ENCODE results near the gene PACSIN2. TPM values are rescaled to one million over a fixed set of nuclear protein-coding genes. Genes with fewer than 3 reads are reported as not detected.
"Not testable (repeated sequence)": the region's sequence is repeated elsewhere in the genome, so short reads cannot be mapped to it uniquely, and the experiment has no call there.

The PACSIN2 gene
- total RNA-seq, 1 experiment from 2014 or later: 60.2 TPM

GRCh38 chr22:42955087-42955635, 59.8 kb downstream of the PACSIN2 start:
- no peaks in the 10 kb centered on the region for H3K27me3 ChIP-seq (ENCODE audit: control insufficient read depth, insufficient read depth, low read length)
- H3K4me3 ChIP-seq (ENCODE audit: low read depth in 2 of 2, low read length in 2 of 2): no peak overlapping the region
- DNase-seq (ENCODE audit: low read depth, low spot score) (no peak), ATAC-seq (no peak)
- H3K36me3 ChIP-seq (ENCODE audit: control insufficient read depth, insufficient read depth, low read length): no peaks in the 10 kb centered on the region
- intact Hi-C loops (cut with micrococcal nuclease; ENCODE audit: unreplicated experiment): no loop called here
- ChIA-PET POLR2A (no interaction called here), CTCF (no interaction called here)
- no peaks in the 10 kb centered on the region for H3K9me3 ChIP-seq (ENCODE audit: control insufficient read depth, insufficient read depth, low read depth, low read length)
- H3K27ac ChIP-seq (ENCODE audit: low read length): no peak overlapping the region
- in situ Hi-C loops (cut with HindIII; ENCODE audit: low pct_unique_long_range_greater_than_20kb, low sequenced_read_pairs): no loop called here
- BruUV-seq (replicated peaks): no TSS peak
- TF ChIP-seq CTCF (IDR thresholded peaks at IDR 0.05) (no peak), TCF7L2 (IDR thresholded peaks at IDR 0.05; ENCODE audit: low read depth, low read length) (no peak), POLR2AphosphoS5 (IDR thresholded peaks at IDR 0.05; ENCODE audit: low read depth, low read length) (no peak), REST (IDR thresholded peaks at IDR 0.05; ENCODE audit: insufficient read depth in 1 of 2, low read depth in 2 of 2, low read length in 1 of 2) (no peak), SIN3A (IDR thresholded peaks at IDR 0.05; ENCODE audit: borderline replicate concordance, insufficient read depth, low read depth, low read length) (no peak)
- H3K4me1 ChIP-seq (ENCODE audit: control insufficient read depth, insufficient read depth, low read length): peaks cover 26% of the 10 kb centered on the region

GRCh38 chr22:42953751-42954150, 61.2 kb downstream of the PACSIN2 start:
- DNase-seq (ENCODE audit: low read depth, low spot score); BruUV-seq (replicated peaks); H3K9me3 ChIP-seq (ENCODE audit: control insufficient read depth, insufficient read depth, low read depth, low read length); H3K36me3 ChIP-seq (ENCODE audit: control insufficient read depth, insufficient read depth, low read length); H3K4me3 ChIP-seq (ENCODE audit: low read depth in 2 of 2, low read length in 2 of 2); H3K27me3 ChIP-seq (ENCODE audit: control insufficient read depth, insufficient read depth, low read length); ATAC-seq; CTCF ChIA-PET; POLR2A ChIA-PET; in situ Hi-C loops (cut with HindIII; ENCODE audit: low pct_unique_long_range_greater_than_20kb, low sequenced_read_pairs); intact Hi-C loops (cut with micrococcal nuclease; ENCODE audit: unreplicated experiment): not testable (repeated sequence)
- Histone ChIP-seq H3K27ac (ENCODE audit: low read length) (0 out of 2 replicates have a peak overlapping the region, but pooled peaks have one; percentile 39), H3K4me1 (ENCODE audit: control insufficient read depth, insufficient read depth, low read length) (peaks cover 32% of the 10 kb centered on the region)

- H3K9me3 ChIP-seq (ENCODE audit: control insufficient read depth, insufficient read depth, low read depth, low read length): no peaks in the 10 kb centered on the region
- H3K36me3 ChIP-seq (ENCODE audit: control insufficient read depth, insufficient read depth, low read length): no peaks in the 10 kb centered on the region
- in situ Hi-C loops (cut with HindIII; ENCODE audit: low pct_unique_long_range_greater_than_20kb, low sequenced_read_pairs) (no loop called here), intact Hi-C loops (cut with micrococcal nuclease; ENCODE audit: unreplicated experiment) (no loop called here)
- no peak overlapping the region for H3K4me3 ChIP-seq (ENCODE audit: low read depth in 2 of 2, low read length in 2 of 2)
- CTCF ChIA-PET: no interaction called here
- no peak for TF ChIP-seq CTCF (IDR thresholded peaks at IDR 0.05)
- H3K4me1 ChIP-seq (ENCODE audit: control insufficient read depth, insufficient read depth, low read length): peaks cover 46% of the 10 kb centered on the region
- H3K27ac ChIP-seq (ENCODE audit: low read length): no peak overlapping the region
- DNase-seq (ENCODE audit: low read depth, low spot score): no peak
- no peak for ATAC-seq
- no peaks in the 10 kb centered on the region for H3K27me3 ChIP-seq (ENCODE audit: control insufficient read depth, insufficient read depth, low read length)
- no TSS peak for BruUV-seq (replicated peaks)
- POLR2A ChIA-PET: interaction anchor here (0.6 kb wide), 1 partner anchor 12 kb away, joined by 4 read pairs; no protein-coding TSS in a partner anchor
Measured at GRCh38 chr22:42951093-42951710, 63.7 kb downstream of the PACSIN2 start.
